Measurements from ENCODE around the gene MYO3B.

DNA sequence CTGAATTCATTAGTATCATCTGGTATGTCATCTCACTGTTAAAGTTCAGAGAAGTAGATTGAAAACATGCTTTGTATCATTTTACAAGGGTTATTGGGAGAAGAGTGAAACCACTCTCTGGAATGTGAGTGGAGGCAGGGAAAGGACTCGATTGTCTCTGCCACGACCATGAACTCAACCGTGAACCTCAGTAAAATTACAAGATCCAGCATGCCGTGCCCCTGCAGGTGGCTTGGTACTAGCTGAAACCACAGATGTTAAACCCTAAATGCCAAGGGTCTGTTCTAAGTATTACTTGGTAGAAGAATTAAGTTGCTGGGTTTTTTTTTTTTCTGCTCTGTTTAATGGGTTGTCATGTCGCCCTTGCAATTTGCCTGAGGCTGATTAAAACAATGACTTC is 197.2 kb downstream of the MYO3B start:
- TF ChIP-seq EZH2 (IDR thresholded peaks at IDR 0.05) (no peak), POLR2AphosphoS5 (IDR thresholded peaks at IDR 0.05; ENCODE audit: borderline replicate concordance, low read depth, low read length) (no peak)
